Duodenal mucosa (tissue), 2 donors: ENCODE data around the gene NUP93.

ENCODE experiments used
- H3K27ac ChIP-seq: one replicate; pipeline ENCODE4 v1.7.0; 2013; ENCODE audit warnings: low read depth, low read length
- H3K27me3 ChIP-seq, 2 donors: one replicate each; pipeline ENCODE4 v1.7.0; 2013; ENCODE audit warnings: low read length in 2 of 2, control low read depth in 1 of 2; ENCODE audit not compliant: insufficient read depth in 2 of 2, control insufficient read depth in 1 of 2
- H3K36me3 ChIP-seq, 2 donors: one replicate each; pipeline ENCODE4 v1.7.0; 2013; ENCODE audit warnings: low read length in 2 of 2, control low read depth in 1 of 2; ENCODE audit not compliant: insufficient read depth in 2 of 2, control insufficient read depth in 1 of 2
- H3K4me1 ChIP-seq, 2 donors: one replicate each; pipeline ENCODE4 v1.7.0; 2013; ENCODE audit warnings: low read length in 2 of 2, control low read depth in 1 of 2; ENCODE audit not compliant: insufficient read depth in 2 of 2, control insufficient read depth in 1 of 2
- H3K4me3 ChIP-seq, 2 donors: one replicate each; pipeline ENCODE4 v1.7.0; 2013; ENCODE audit warnings: low read length in 2 of 2, low read depth in 1 of 2
- H3K9ac ChIP-seq, 2 donors: one replicate each; pipeline ENCODE4 v1.7.0; 2013; ENCODE audit warnings: low read length in 2 of 2, low read depth in 1 of 2
- H3K9me3 ChIP-seq, 2 donors: one replicate each; pipeline ENCODE4 v1.7.0; 2013; ENCODE audit warnings: low read length in 2 of 2, control low read depth in 1 of 2; ENCODE audit not compliant: control insufficient read depth in 1 of 2

NUP93 gene

GRCh38 chr16:56755038-56755437, 25.1 kb downstream of the NUP93 start:
- H3K4me1 ChIP-seq: peaks cover 0 to 3% of the 10 kb centered on the region in 2 donors
- H3K9ac ChIP-seq: no peak overlapping the region
- H3K4me3 ChIP-seq: no peak overlapping the region
- H3K36me3 ChIP-seq: peaks cover 3 to 13% of the 10 kb centered on the region in 2 donors
- peaks cover 4 to 11% of the 10 kb centered on the region in 2 donors for H3K9me3 ChIP-seq
- H3K27ac ChIP-seq: no peak overlapping the region
- H3K27me3 ChIP-seq: no peaks in the 10 kb centered on the region

- peaks cover 0 to 3% of the 10 kb centered on the region in 2 donors for H3K4me1 ChIP-seq
- H3K27ac ChIP-seq: no peak overlapping the region
- no peak overlapping the region for H3K4me3 ChIP-seq
- H3K27me3 ChIP-seq: no peaks in the 10 kb centered on the region
- H3K36me3 ChIP-seq: peaks cover 7 to 18% of the 10 kb centered on the region in 2 donors
- peaks cover 4 to 11% of the 10 kb centered on the region in 2 donors for H3K9me3 ChIP-seq
- no peak overlapping the region for H3K9ac ChIP-seq
Observed at GRCh38 chr16:56758432-56758831, 28.5 kb downstream of the NUP93 start.

DNA sequence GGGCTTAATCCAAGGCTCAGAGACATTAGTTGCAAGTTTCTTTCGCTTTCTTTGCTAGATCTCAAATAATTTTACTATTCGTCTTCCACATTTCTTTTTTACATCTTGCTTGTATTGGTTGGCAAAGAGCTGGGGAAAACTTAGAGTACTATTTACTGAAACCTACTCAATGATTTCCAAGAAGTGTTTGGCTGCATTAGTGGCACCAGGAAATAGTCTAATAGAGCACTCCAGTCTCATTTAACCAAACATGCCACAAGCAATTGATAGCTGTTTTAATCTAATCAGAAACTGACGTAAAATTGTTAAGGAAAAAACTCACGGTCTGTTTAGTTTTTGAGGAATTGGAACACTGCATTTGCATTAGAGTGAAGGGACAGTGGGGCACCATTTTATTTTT, 29.0 kb downstream of the NUP93 start:
- Histone ChIP-seq H3K4me1 (peaks cover 0 to 3% of the 10 kb centered on the region in 2 donors), H3K4me3 (no peak overlapping the region), H3K9me3 (peaks cover 4 to 11% of the 10 kb centered on the region in 2 donors), H3K27me3 (no peaks in the 10 kb centered on the region), H3K36me3 (peaks cover 7 to 17% of the 10 kb centered on the region in 2 donors), H3K9ac (no peak overlapping the region), H3K27ac (no peak overlapping the region)

DNA sequence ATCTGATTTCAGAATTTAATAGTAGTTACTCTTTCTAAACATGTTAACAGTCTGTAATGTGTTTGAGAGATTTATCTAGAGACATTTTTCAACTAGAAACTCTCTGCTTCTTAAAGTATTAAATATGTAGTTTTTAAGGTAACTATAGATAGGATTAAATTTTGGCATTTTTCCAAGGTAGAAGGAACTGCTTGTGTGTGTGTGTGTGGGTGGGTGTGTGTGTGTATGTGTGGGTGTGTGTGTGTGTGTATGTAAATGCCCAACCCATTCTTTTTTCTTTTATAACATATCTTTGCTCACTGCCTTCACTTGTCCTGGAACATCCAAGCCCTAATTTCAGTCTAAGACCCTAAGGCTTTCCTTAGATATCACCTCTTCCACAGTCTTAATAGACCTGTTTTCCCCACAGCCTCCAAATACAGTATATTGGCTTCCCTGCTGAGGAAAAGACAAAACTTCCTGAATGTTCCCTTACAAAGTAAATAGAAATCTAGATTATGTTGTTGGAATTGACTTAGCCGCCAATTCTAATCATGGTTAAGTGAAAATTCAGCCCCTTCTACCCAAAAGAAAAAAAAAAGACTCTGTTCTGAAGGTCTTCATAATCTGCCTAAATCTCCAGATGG, 33.5 kb downstream of the NUP93 start:
- peaks cover 7 to 16% of the 10 kb centered on the region in 2 donors for H3K36me3 ChIP-seq
- no peaks in the 10 kb centered on the region for H3K9me3 ChIP-seq
- H3K27ac ChIP-seq: no peak overlapping the region
- H3K4me3 ChIP-seq: no peak overlapping the region
- no peaks in the 10 kb centered on the region for H3K27me3 ChIP-seq
- no peak overlapping the region for H3K9ac ChIP-seq
- H3K4me1 ChIP-seq: peaks cover 0 to 3% of the 10 kb centered on the region in 2 donors

GRCh38 chr16:56764835-56765234, 34.9 kb downstream of the NUP93 start:
- H3K27me3 ChIP-seq: no peaks in the 10 kb centered on the region
- no peak overlapping the region for H3K4me3 ChIP-seq
- H3K9me3 ChIP-seq: no peaks in the 10 kb centered on the region
- peaks cover 6 to 13% of the 10 kb centered on the region in 2 donors for H3K36me3 ChIP-seq
- H3K4me1 ChIP-seq: no peaks in the 10 kb centered on the region
- H3K27ac ChIP-seq: no peak overlapping the region
- H3K9ac ChIP-seq: no peak overlapping the region

DNA sequence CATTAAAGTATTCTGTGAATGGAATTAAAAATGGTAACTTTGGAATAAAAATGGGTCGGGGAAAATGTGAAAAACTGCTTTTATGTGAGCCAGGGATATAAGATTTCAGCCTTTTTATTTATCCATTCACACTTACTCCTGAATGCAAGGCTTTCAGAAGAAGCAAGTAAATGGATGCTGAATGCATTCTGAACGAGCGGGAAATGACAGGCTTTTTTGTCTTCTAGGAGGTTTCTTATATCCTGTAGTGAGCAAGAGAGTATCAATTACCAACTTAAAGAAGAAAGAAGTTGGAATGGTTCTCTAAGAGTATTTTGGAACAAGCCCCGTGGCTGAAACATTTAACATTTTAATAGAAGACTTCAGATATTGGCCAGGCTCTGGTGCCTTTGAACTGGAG, 36.0 kb downstream of the NUP93 start:
- Histone ChIP-seq H3K27me3 (no peaks in the 10 kb centered on the region), H3K9me3 (no peaks in the 10 kb centered on the region), H3K4me3 (no peak overlapping the region), H3K27ac (no peak overlapping the region), H3K4me1 (no peaks in the 10 kb centered on the region), H3K9ac (no peak overlapping the region), H3K36me3 (peaks cover 0 to 6% of the 10 kb centered on the region in 2 donors)

- no peak overlapping the region for H3K9ac ChIP-seq
- peaks cover 0 to 6% of the 10 kb centered on the region in 2 donors for H3K36me3 ChIP-seq
- no peak overlapping the region for H3K4me3 ChIP-seq
- no peak overlapping the region for H3K27ac ChIP-seq
- H3K4me1 ChIP-seq: peaks cover 0 to 5% of the 10 kb centered on the region in 2 donors
- H3K27me3 ChIP-seq: no peaks in the 10 kb centered on the region
- no peaks in the 10 kb centered on the region for H3K9me3 ChIP-seq
Observed at GRCh38 chr16:56767024-56767423, 37.1 kb downstream of the NUP93 start.

GRCh38 chr16:56769677-56770076, 39.7 kb downstream of the NUP93 start:
- Histone ChIP-seq H3K4me3 (no peak overlapping the region), H3K9ac (no peak overlapping the region), H3K4me1 (peaks cover 0 to 6% of the 10 kb centered on the region in 2 donors), H3K36me3 (peaks cover 0 to 6% of the 10 kb centered on the region in 2 donors), H3K27me3 (no peaks in the 10 kb centered on the region), H3K9me3 (no peaks in the 10 kb centered on the region), H3K27ac (no peak overlapping the region)

GRCh38 chr16:56771558-56772279, 41.8 kb downstream of the NUP93 start:
- H3K36me3 ChIP-seq: peaks cover 0 to 2% of the 10 kb centered on the region in 2 donors
- H3K27me3 ChIP-seq: no peaks in the 10 kb centered on the region
- peaks cover 0 to 6% of the 10 kb centered on the region in 2 donors for H3K4me1 ChIP-seq
- H3K9ac ChIP-seq: no peak overlapping the region
- no peaks in the 10 kb centered on the region for H3K9me3 ChIP-seq
- no peak overlapping the region for H3K4me3 ChIP-seq
- H3K27ac ChIP-seq: no peak overlapping the region

DNA sequence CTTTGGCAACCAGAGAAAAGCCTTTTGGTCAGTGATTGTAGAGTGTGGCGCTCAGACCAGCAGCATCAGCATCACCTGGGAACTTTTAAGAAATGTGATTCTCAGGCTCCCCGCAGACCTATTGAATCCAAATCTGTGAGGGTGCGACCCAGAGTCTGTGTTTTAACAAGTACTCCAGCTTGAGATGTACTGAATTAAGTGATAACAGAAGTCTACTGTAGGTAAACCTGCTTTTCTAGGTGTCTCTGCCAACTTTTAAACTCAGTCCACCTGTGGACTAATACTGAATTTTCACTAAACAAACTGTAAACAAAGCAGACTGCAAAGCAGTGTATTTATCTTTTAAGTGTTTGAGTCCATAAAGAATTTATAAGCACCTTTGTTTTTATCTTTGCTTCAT, 43.6 kb downstream of the NUP93 start:
- no peak overlapping the region for H3K4me3 ChIP-seq
- no peak overlapping the region for H3K9ac ChIP-seq
- peaks cover 0 to 6% of the 10 kb centered on the region in 2 donors for H3K4me1 ChIP-seq
- no peak overlapping the region for H3K27ac ChIP-seq
- H3K36me3 ChIP-seq: no peaks in the 10 kb centered on the region
- no peaks in the 10 kb centered on the region for H3K27me3 ChIP-seq
- no peaks in the 10 kb centered on the region for H3K9me3 ChIP-seq
